GM12878 (cell line): ENCODE data around the gene WFDC12. TPM values are rescaled to one million over a fixed set of nuclear protein-coding genes. Genes with fewer than 3 reads are reported as not detected.

ENCODE experiments used
- ATAC-seq: fragments of 200-7000 bp; cut with Tn5 transposase; 3 replicates; pipeline ENCODE4 v1.9.1; 2020; ENCODE audit warnings: mild to moderate bottlenecking, moderate library complexity
- BruUV-seq: library from RNA; stranded (reverse); fragments of 400-500 nt; replicated peaks from 2 replicates; lab custom pipeline; 2021; lab: Mats Ljungman, UMichigan
- CTCF ChIA-PET: fragments of 300-600 bp; sonication (Branson Sonifier 250); formaldehyde crosslinking; extraction: SDS; loops from one replicate; lab custom pipeline; 2021; ENCODE audit warnings: inconsistent platforms; lab: Yijun Ruan, JAX
- POLR2A ChIA-PET: fragments of 350-600 bp; formaldehyde crosslinking; extraction: SDS; loops from one replicate; lab custom pipeline; 2021; ENCODE audit warnings: inconsistent platforms; lab: Charles Lee
- RAD21 ChIA-PET: fragments of 300-600 bp; sonication (Branson Sonifier 250); formaldehyde crosslinking; loops from one replicate; lab custom pipeline; 2023; ENCODE audit warnings: antibody characterized with exemption; ENCODE audit not compliant: unreplicated experiment; lab: Charles Lee
- SMC1A ChIA-PET: fragments of 300-600 bp; sonication (Branson Sonifier 250); formaldehyde crosslinking; loops from one replicate; lab custom pipeline; 2023; ENCODE audit not compliant: unreplicated experiment, uncharacterized antibody; lab: Charles Lee
- DNase-seq: peaks from one replicate; pipeline ENCODE4 v3.0.0-alpha.2; 2011; ENCODE audit warnings: low read depth, low spot score
- FAIRE-seq: peaks from 3 replicates; lab custom pipeline; 2011; peaks lifted over from hg19 to GRCh38; lab: Jason Lieb, UNC
- H2AFZ ChIP-seq: 2 replicates; pipeline ENCODE4 v1.6.0; 2011; ENCODE audit warnings: low read depth, low read length, control low read depth; ENCODE audit not compliant: control insufficient read depth
- H3K27ac ChIP-seq: 2 replicates; pipeline ENCODE4 v1.5.1; 2011; ENCODE audit warnings: control low read depth; ENCODE audit not compliant: control insufficient read depth, insufficient read depth
- H3K27me3 ChIP-seq, 2 experiments: replicated peaks in 1 of 2; 2 replicates each; pipeline versions ENCODE4 v1.6.0 to v1.6.1; 2011; ENCODE audit warnings: low read length in 1 of 2; ENCODE audit not compliant: control insufficient read depth in 2 of 2, insufficient read depth in 2 of 2
- H3K36me3 ChIP-seq, 2 experiments: 2 replicates each; pipeline ENCODE4 v1.5.1; 2011; ENCODE audit warnings: low read length in 1 of 2; ENCODE audit not compliant: control insufficient read depth in 2 of 2, insufficient read depth in 2 of 2
- H3K4me1 ChIP-seq: 2 replicates; pipeline ENCODE4 v1.6.1; 2011; ENCODE audit warnings: mild to moderate bottlenecking, low read length, moderate library complexity, mixed read lengths; ENCODE audit not compliant: control insufficient read depth, insufficient read depth
- H3K4me2 ChIP-seq: 2 replicates; pipeline ENCODE4 v1.6.0; 2011; ENCODE audit warnings: control low read depth; ENCODE audit not compliant: control insufficient read depth, insufficient read depth
- H3K4me3 ChIP-seq: fragments of 200-600 bp; sonication (generic); 2 replicates; pipeline ENCODE4 v1.5.1; 2016
- H3K79me2 ChIP-seq: 2 replicates; pipeline ENCODE4 v1.6.0; 2011; ENCODE audit warnings: low read length; ENCODE audit not compliant: control insufficient read depth, insufficient read depth
- H3K9ac ChIP-seq: 2 replicates; pipeline ENCODE4 v1.8.0; 2011; ENCODE audit warnings: low read length, control low read depth, mixed read lengths; ENCODE audit not compliant: control insufficient read depth, insufficient read depth
- H3K9me3 ChIP-seq: replicated peaks from 3 replicates; pipeline ENCODE4 v1.5.1; 2011; ENCODE audit warnings: mild to moderate bottlenecking, low read length; ENCODE audit not compliant: control insufficient read depth, insufficient read depth
- H4K20me1 ChIP-seq: 2 replicates; pipeline ENCODE4 v1.6.0; 2011; ENCODE audit not compliant: control insufficient read depth, insufficient read depth
- BCL3 ChIP-seq: IDR thresholded peaks from 2 replicates; pipeline ENCODE4 v1.6.1; 2011; ENCODE audit warnings: borderline replicate concordance, low read depth, mild to moderate bottlenecking, moderate library complexity, low read length; ENCODE audit not compliant: insufficient read depth, poor library complexity, severe bottlenecking
- GABPA ChIP-seq: IDR thresholded peaks from 2 replicates; pipeline ENCODE4 v1.6.1; 2014; ENCODE audit warnings: antibody characterized with exemption, low read depth, mild to moderate bottlenecking, inconsistent platforms
- HDAC2 ChIP-seq: fragments of 200-600 bp; sonication (generic); IDR thresholded peaks from 2 replicates; pipeline ENCODE4 v1.6.1; 2017
- MEF2B ChIP-seq: fragments of 450-650 bp; IDR thresholded peaks from 2 replicates; pipeline ENCODE4 v1.6.1; 2018; ENCODE audit warnings: mild to moderate bottlenecking, moderate library complexity; ENCODE audit not compliant: partially characterized antibody, poor library complexity, severe bottlenecking
- MLLT1 ChIP-seq: fragments of 450-650 bp; IDR thresholded peaks from 2 replicates; pipeline ENCODE4 v1.6.1; 2016; ENCODE audit warnings: mild to moderate bottlenecking
- MYB ChIP-seq: fragments of 150-350 bp; IDR thresholded peaks from 2 replicates; pipeline ENCODE4 v1.6.1; 2014; ENCODE audit warnings: mild to moderate bottlenecking, low read depth, low read length, borderline replicate concordance
- NBN ChIP-seq: fragments of 450-650 bp; IDR thresholded peaks from 2 replicates; pipeline ENCODE4 v1.6.1; 2016
- NFYA ChIP-seq: IDR thresholded peaks from 2 replicates; pipeline ENCODE4 v1.6.1; 2011; ENCODE audit warnings: low read depth, mild to moderate bottlenecking, low read length, improper control_type of control experiment, borderline replicate concordance
- RELA ChIP-seq: fragments of 450-650 bp; IDR thresholded peaks from 2 replicates; pipeline ENCODE4 v1.8.0; 2014; ENCODE audit warnings: borderline replicate concordance; ENCODE audit not compliant: partially characterized antibody
- RFX5 ChIP-seq: IDR thresholded peaks from 2 replicates; pipeline ENCODE4 v1.6.1; 2011; ENCODE audit warnings: low read depth, low read length, improper control_type of control experiment
- SIN3A ChIP-seq: IDR thresholded peaks from 2 replicates; pipeline ENCODE4 v1.6.1; 2012; ENCODE audit warnings: low read depth, low read length, improper control_type of control experiment
- TAF1 ChIP-seq: IDR thresholded peaks from 2 replicates; pipeline ENCODE4 v1.6.1; 2011; ENCODE audit warnings: mild to moderate bottlenecking, low read depth, low read length, borderline replicate concordance
- TCF7 ChIP-seq: IDR thresholded peaks from 2 replicates; pipeline ENCODE4 v1.6.1; 2014; ENCODE audit warnings: antibody characterized with exemption, borderline replicate concordance
- WGBS: methylation state at CpG from one replicate; pipeline ENCODE4 v1.1.6; 2016; ENCODE audit warnings: low lambda C conversion rate; ENCODE audit not compliant: insufficient replicate concordance, insufficient coverage; ENCODE audit errors: missing lambda C conversion rate; 5-methylcytosine and 5-hydroxymethylcytosine counted together
- in situ Hi-C: fragments of 300-500 bp; cut with MboI; formaldehyde crosslinking; loops from 9 replicates; pipeline ENCODE4 v1.14.3; 2018; ENCODE audit warnings: mixed read lengths
- intact Hi-C: fragments of 100-400 bp; cut with micrococcal nuclease; formaldehyde crosslinking; loops from one replicate; pipeline ENCODE4 v1.14.2; 2022; ENCODE audit not compliant: unreplicated experiment
- polyA plus RNA-seq, 11 experiments: library from polyadenylated mRNA; depleted of rRNA in 4 of 11; unstranded in 6 of 11; stranded (reverse) in 5 of 11; fragments of >200 nt; fragmentation: Nextera tagmentation in 4 of 11; fragmentation: Illumina TruSeq in 1 of 11; extraction: Ambion mirVana in 4 of 11; extraction: Trizol in 1 of 11; gene quantifications; 1 replicate in 1 of 11; 2 replicates in 10 of 11; pipeline versions ENCODE4 v1.2.1 to v1.2.3, GENCODE V29; 2011 to 2016; ENCODE audit warnings: inconsistent platforms in 2 of 11, missing spikeins in 2 of 11, low read depth in 1 of 11
- total RNA-seq, 4 experiments: library from RNA; depleted of rRNA in 3 of 4; stranded (reverse); fragments of >200 nt in 3 of 4; fragmentation: Illumina TruSeq in 1 of 4; extraction: Trizol in 1 of 4; gene quantifications; 2 replicates each; pipeline versions ENCODE4 v1.2.1 to v1.2.3, GENCODE V29; 2013 to 2021

Gene WFDC12
- total and polyA plus RNA-seq, 10 of the 15 experiments (the other 5 are each of a cell fraction or from before 2014, with no cell fraction given), result not detected

DNA sequence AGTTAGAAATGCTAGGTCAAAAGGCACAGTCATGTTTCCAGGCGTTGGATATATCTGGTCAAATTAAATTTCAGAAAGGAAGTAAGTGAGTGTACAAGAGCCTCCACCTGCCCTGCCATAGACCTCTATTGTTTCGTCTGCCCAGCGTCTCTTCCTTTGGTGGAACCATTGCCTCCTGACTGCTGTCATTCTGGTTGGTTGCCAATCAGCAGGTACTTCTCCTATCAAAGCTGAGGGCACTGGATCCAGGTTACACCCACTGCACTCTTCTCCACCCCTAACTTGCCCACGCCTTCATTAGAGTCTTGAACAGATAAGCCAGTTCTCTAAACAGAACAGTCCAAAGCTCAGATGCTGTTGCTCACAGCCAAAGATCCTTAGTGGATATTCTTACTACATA is 6.7 kb downstream of the WFDC12 start:
- ATAC-seq, result no peak
- H3K4me2 ChIP-seq, result no peak overlapping the region
- TF ChIP-seq MEF2B, result no peak
- TF ChIP-seq MYB, result no peak
- no peak for TF ChIP-seq BCL3
- no peak for TF ChIP-seq TCF7
- TF ChIP-seq NFYA, result no peak
- no peak for TF ChIP-seq RELA
- TF ChIP-seq RFX5, result no peak
- no peak for TF ChIP-seq TAF1
- no peak for TF ChIP-seq SIN3A
- no peak for TF ChIP-seq MLLT1
- TF ChIP-seq HDAC2, result no peak
- TF ChIP-seq NBN, result no peak
- no peak for TF ChIP-seq GABPA
- CTCF ChIA-PET, result interaction anchor here (1.0 to 1.4 kb wide), 2 partner anchors 22 to 74 kb away, joined by 3 to 4 read pairs; no protein-coding TSS in a partner anchor
- SMC1A ChIA-PET, result no interaction called here
- H3K4me1 ChIP-seq, result no peaks in the 10 kb centered on the region
- intact Hi-C loops (no loop called here), in situ Hi-C loops (no loop called here)
- no peak for FAIRE-seq
- H4K20me1 ChIP-seq, result no peaks in the 10 kb centered on the region
- H3K27ac ChIP-seq, result no peak overlapping the region
- RAD21 ChIA-PET, result no interaction called here
- H3K9ac ChIP-seq, result no peak overlapping the region
- H3K27me3 ChIP-seq, result no peaks in the 10 kb centered on the region; a peak in 2 of 4 replicates
- WGBS, result 64% methylated on average over 4 of the region's 4 CpGs
- no peaks in the 10 kb centered on the region for H3K9me3 ChIP-seq
- DNase-seq, result no peak
- H3K79me2 ChIP-seq, result no peaks in the 10 kb centered on the region
- POLR2A ChIA-PET, result no interaction called here
- BruUV-seq, result no TSS peak
- H2AFZ ChIP-seq, result no peak overlapping the region
- no peak overlapping the region for H3K4me3 ChIP-seq
- H3K36me3 ChIP-seq, result no peaks in the 10 kb centered on the region
